ENCODE measurements around the gene ORC2.

- no peak for TF ChIP-seq GATA3 (IDR thresholded peaks at IDR 0.05; ENCODE audit: low read depth, low read length)
- no peak for TF ChIP-seq GATA2 (IDR thresholded peaks at IDR 0.05; ENCODE audit: low read depth, low read length)
Measured at GRCh38 chr2:200963124-200963917, at the start of gene ORC2.
